K562 (cell line): ENCODE data around the gene ERICH6B. TPM values are rescaled to one million over a fixed set of nuclear protein-coding genes. Genes with fewer than 3 reads are reported as not detected.
"Not testable (repeated sequence)": the region's sequence is repeated elsewhere in the genome, so short reads cannot be mapped to it uniquely, and the experiment has no call there.

ENCODE experiments used
- ATAC-seq: fragments of 200-7000 bp; cut with Tn5 transposase; 3 replicates; pipeline ENCODE4 v1.9.1; 2020; ENCODE audit warnings: moderate library complexity
- BruUV-seq: library from RNA; stranded (reverse); fragments of 400-500 nt; replicated peaks from 2 replicates; lab custom pipeline; 2021; lab: Mats Ljungman, UMichigan
- CTCF ChIA-PET: fragments of 300-600 bp; formaldehyde crosslinking; extraction: SDS; loops from one replicate; lab custom pipeline; 2021; ENCODE audit warnings: low intra/inter-chr PET ratio; lab: Yijun Ruan, JAX
- POLR2A ChIA-PET: fragments of 300-600, 350-650 bp; sonication (Branson Sonifier 250); formaldehyde crosslinking; extraction: SDS; loops from one replicate; lab custom pipeline; 2021; ENCODE audit warnings: antibody characterized with exemption, inconsistent platforms; lab: Yijun Ruan, JAX
- DNase-seq, 4 experiments: peaks; one replicate each; pipeline versions ENCODE4 v3.0.0 to v3.0.0-alpha.2; 2011 to 2018; ENCODE audit warnings: low spot score in 3 of 4, mixed read lengths in 3 of 4; ENCODE audit errors: extremely low read depth in 1 of 4
- FAIRE-seq: peaks from 2 replicates; lab custom pipeline; 2011; peaks lifted over from hg19 to GRCh38; lab: Jason Lieb, UNC
- H2AFZ ChIP-seq: 2 replicates; pipeline ENCODE4 v1.6.0; 2011; ENCODE audit warnings: low read depth, low read length, control low read depth, inconsistent platforms
- H3K27ac ChIP-seq: fragments of 200-600 bp; 3 replicates; pipeline ENCODE4 v1.8.0; 2011; ENCODE audit warnings: low read depth, mild to moderate bottlenecking, control low read depth, inconsistent platforms, low read length, moderate library complexity, mixed read lengths; ENCODE audit errors: extremely low read depth
- H3K27me3 ChIP-seq, 2 experiments: fragments of 300-600 bp in 1 of 2; 2 replicates in 1 of 2; 3 replicates in 1 of 2; pipeline versions ENCODE4 v1.6.0 to v1.8.0; 2011; ENCODE audit warnings: inconsistent platforms in 2 of 2, low read length in 2 of 2, mild to moderate bottlenecking in 1 of 2, mixed read lengths in 1 of 2, moderate library complexity in 1 of 2; ENCODE audit not compliant: control insufficient read depth in 2 of 2, insufficient read depth in 2 of 2
- H3K36me3 ChIP-seq: fragments of 300-600 bp; 3 replicates; pipeline ENCODE4 v1.8.0; 2011; ENCODE audit warnings: mild to moderate bottlenecking, low read length, inconsistent platforms; ENCODE audit not compliant: control insufficient read depth, insufficient read depth
- H3K4me1 ChIP-seq, 2 experiments: fragments of 200-600 bp in 1 of 2; replicated peaks in 1 of 2; 2 replicates in 1 of 2; 3 replicates in 1 of 2; pipeline versions ENCODE4 v1.5.1 to v1.8.0; 2011; ENCODE audit warnings: inconsistent platforms in 2 of 2, low read length in 2 of 2, mild to moderate bottlenecking in 1 of 2, mixed read lengths in 1 of 2, moderate library complexity in 1 of 2; ENCODE audit not compliant: control insufficient read depth in 2 of 2, insufficient read depth in 2 of 2
- H3K4me2 ChIP-seq: 2 replicates; pipeline ENCODE4 v1.6.1; 2011; ENCODE audit warnings: low read length, control low read depth, inconsistent platforms, mixed read lengths; ENCODE audit not compliant: insufficient read depth
- H3K4me3 ChIP-seq: fragments of 200-600 bp; sonication (generic), shearing (Covaris generic); 2 replicates; pipeline ENCODE4 v1.5.1; 2016; ENCODE audit warnings: control low read depth, inconsistent platforms
- H3K79me2 ChIP-seq: fragments of 200-600 bp; 3 replicates; pipeline ENCODE4 v1.8.0; 2011; ENCODE audit warnings: low read length, inconsistent platforms; ENCODE audit not compliant: control insufficient read depth, insufficient read depth
- H3K9ac ChIP-seq, 2 experiments: 2 replicates each; pipeline versions ENCODE4 v1.6.0 to v1.6.1; 2011; ENCODE audit warnings: low read depth in 2 of 2, low read length in 2 of 2, control low read depth in 1 of 2, inconsistent platforms in 1 of 2, mild to moderate bottlenecking in 1 of 2, mixed read lengths in 1 of 2; ENCODE audit not compliant: insufficient read depth in 1 of 2
- H3K9me1 ChIP-seq: one replicate; pipeline ENCODE4 v1.6.0; 2011; ENCODE audit warnings: inconsistent platforms, mild to moderate bottlenecking, low read length, moderate library complexity; ENCODE audit not compliant: control insufficient read depth, insufficient read depth
- H3K9me3 ChIP-seq: replicated peaks from 2 replicates; pipeline ENCODE4 v1.5.1; 2011; ENCODE audit warnings: low read depth, low read length, inconsistent platforms; ENCODE audit not compliant: control insufficient read depth, insufficient read depth
- H4K20me1 ChIP-seq: replicated peaks from 2 replicates; pipeline ENCODE4 v1.6.1; 2011; ENCODE audit warnings: low read length, inconsistent platforms, mixed read lengths; ENCODE audit not compliant: control insufficient read depth, insufficient read depth
- WGBS: fragments of 100-300 bp; shearing (Covaris generic); methylation state at CpG from one replicate; pipeline ENCODE4 v1.1.6; 2016; ENCODE audit warnings: low coverage, mixed read lengths; ENCODE audit not compliant: insufficient coverage; ENCODE audit errors: missing lambda C conversion rate; 5-methylcytosine and 5-hydroxymethylcytosine counted together
- in situ Hi-C: fragments of 300-500 bp; cut with MboI; formaldehyde crosslinking; loops from 4 replicates; pipeline ENCODE4 v1.15.0; 2018; ENCODE audit warnings: inconsistent platforms, mixed read lengths
- intact Hi-C: fragments of 100-400 bp; cut with micrococcal nuclease; formaldehyde crosslinking; loops from 2 replicates; pipeline ENCODE4 v1.14.2; 2022
- polyA plus RNA-seq, 8 experiments: library from polyadenylated mRNA; depleted of rRNA in 4 of 8; stranded (reverse) in 5 of 8; unstranded in 3 of 8; fragments of >200 nt; fragmentation: Nextera tagmentation in 2 of 8; fragmentation: Illumina TruSeq in 1 of 8; extraction: Ambion mirVana in 2 of 8; extraction: Trizol in 1 of 8; gene quantifications; 2 replicates each; pipeline versions ENCODE4 v1.2.1 to v1.2.3, GENCODE V29; 2011 to 2014; ENCODE audit warnings: inconsistent platforms in 1 of 8, missing spikeins in 1 of 8
- total RNA-seq, 7 experiments: library from RNA; depleted of rRNA in 6 of 7; stranded (reverse); fragments of >200 nt in 6 of 7; fragmentation: Illumina TruSeq in 2 of 7; extraction: Trizol in 2 of 7; gene quantifications; 2 replicates each; pipeline versions ENCODE4 v1.2.1 to v1.2.3, GENCODE V29; 2011 to 2021; ENCODE audit warnings: low replicate concordance in 1 of 7

The ERICH6B gene
- total and polyA plus RNA-seq, 9 of the 15 experiments (the other 6 are each of a cell fraction or from before 2014, with no cell fraction given), result not detected

DNA sequence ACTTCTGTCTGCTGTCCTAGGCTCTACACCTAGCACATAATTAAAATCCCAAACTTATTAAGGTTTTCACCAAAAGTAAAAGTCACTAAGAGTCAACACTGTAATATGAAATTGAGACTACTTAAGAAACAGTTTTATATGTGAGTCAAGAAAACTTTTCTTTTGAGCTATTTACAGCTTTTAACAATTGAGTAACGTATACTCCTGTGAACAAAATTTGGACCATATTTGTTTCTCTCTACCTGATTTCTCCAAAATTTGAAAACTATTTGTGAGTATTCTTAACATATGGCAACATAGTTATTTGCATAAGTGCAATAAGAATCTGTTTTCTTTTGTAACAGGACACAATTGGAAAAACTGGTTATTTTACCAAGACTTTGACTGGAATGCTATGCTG is 26.6 kb upstream of the ERICH6B start:
- BruUV-seq, H3K36me3 ChIP-seq, DNase-seq, POLR2A ChIA-PET, in situ Hi-C loops, ATAC-seq, CTCF ChIA-PET, H3K9me3 ChIP-seq, intact Hi-C loops, H2AFZ ChIP-seq, FAIRE-seq, H3K4me2 ChIP-seq, H3K27me3 ChIP-seq, H4K20me1 ChIP-seq, H3K4me3 ChIP-seq, H3K79me2 ChIP-seq, H3K9ac ChIP-seq, H3K9me1 ChIP-seq, H3K4me1 ChIP-seq, H3K27ac ChIP-seq: not testable (repeated sequence)
- 7% methylated on average over 1 of the region's 1 CpG for WGBS

DNA sequence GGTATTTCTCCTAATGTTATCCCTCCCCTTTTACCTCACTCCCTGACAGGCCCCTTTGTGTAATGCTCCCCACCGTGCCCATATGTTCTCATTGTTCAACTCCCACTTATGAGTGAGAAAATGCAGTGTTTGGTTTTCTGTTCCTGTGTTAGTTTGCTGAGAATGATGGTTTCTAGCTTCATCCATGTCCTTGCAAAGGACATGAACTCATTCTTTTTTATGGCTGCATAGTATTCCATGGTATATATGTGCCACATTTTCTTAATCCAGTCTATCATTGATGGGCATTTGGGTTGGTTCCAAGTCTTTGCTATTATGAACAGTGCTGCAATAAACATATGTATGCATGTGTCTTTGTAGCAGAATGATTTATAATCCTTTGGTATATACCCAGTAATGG is 19.8 kb upstream of the ERICH6B start:
- H3K9me3 ChIP-seq, H3K27me3 ChIP-seq, H3K9me1 ChIP-seq, BruUV-seq, DNase-seq, ATAC-seq, intact Hi-C loops, H3K4me1 ChIP-seq, POLR2A ChIA-PET, H3K9ac ChIP-seq, CTCF ChIA-PET, H3K79me2 ChIP-seq, H3K4me3 ChIP-seq, H2AFZ ChIP-seq, H4K20me1 ChIP-seq, H3K36me3 ChIP-seq, H3K27ac ChIP-seq, in situ Hi-C loops, H3K4me2 ChIP-seq, FAIRE-seq: not testable (repeated sequence)
- WGBS, result 0% methylated on average over 1 of the region's 1 CpG
